Measurements from ENCODE around the gene FRMD5.

FRMD5 gene

GRCh38 chr15:43969802-43970375, 225.2 kb downstream of the FRMD5 start:
- no peak for DNase-seq (ENCODE audit: low read depth)

- no peak for DNase-seq (ENCODE audit: low read depth)
Measured at GRCh38 chr15:43968551-43968950, 226.5 kb downstream of the FRMD5 start.

GRCh38 chr15:43966646-43967045, 228.4 kb downstream of the FRMD5 start:
- no peak for DNase-seq (ENCODE audit: low read depth)

- DNase-seq (ENCODE audit: low read depth) = peak; percentile 60
Measured at GRCh38 chr15:43958861-43959330, 236.2 kb downstream of the FRMD5 start.

- DNase-seq (ENCODE audit: low read depth) = no peak
Measured at GRCh38 chr15:43957724-43958123, 237.3 kb downstream of the FRMD5 start.

- DNase-seq (ENCODE audit: low read depth) = no peak
Measured at GRCh38 chr15:43955140-43955539, 239.9 kb downstream of the FRMD5 start.

- no peak for DNase-seq (ENCODE audit: low read depth)
Measured at GRCh38 chr15:43954181-43954621, 240.9 kb downstream of the FRMD5 start.

GRCh38 chr15:43953402-43953801, 241.7 kb downstream of the FRMD5 start:
- no peak for DNase-seq (ENCODE audit: low read depth)

GRCh38 chr15:43950531-43950930, 244.5 kb downstream of the FRMD5 start:
- DNase-seq (ENCODE audit: low read depth) = no peak

- DNase-seq (ENCODE audit: low read depth) = no peak
Measured at GRCh38 chr15:43948691-43949325, 246.3 kb downstream of the FRMD5 start.

GRCh38 chr15:43943511-43943910, 251.6 kb downstream of the FRMD5 start:
- peak; percentile 56 for DNase-seq (ENCODE audit: low read depth)

GRCh38 chr15:43942194-43942593, 252.9 kb downstream of the FRMD5 start:
- no peak for DNase-seq (ENCODE audit: low read depth)

- DNase-seq (ENCODE audit: low read depth) = no peak
Measured at GRCh38 chr15:43941555-43941954, 253.5 kb downstream of the FRMD5 start.

- no peak for DNase-seq (ENCODE audit: low read depth)
Measured at GRCh38 chr15:43941071-43941470, 254.0 kb downstream of the FRMD5 start.

- no peak for DNase-seq (ENCODE audit: low read depth)
Measured at GRCh38 chr15:43939070-43939469, 256.0 kb downstream of the FRMD5 start.

GRCh38 chr15:43934480-43934879, 260.6 kb downstream of the FRMD5 start:
- no peak for DNase-seq (ENCODE audit: low read depth)

- no peak for DNase-seq (ENCODE audit: low read depth)
Measured at GRCh38 chr15:43932907-43933306, 262.2 kb downstream of the FRMD5 start.

GRCh38 chr15:43931790-43932435, 263.2 kb downstream of the FRMD5 start:
- no peak for DNase-seq (ENCODE audit: low read depth)

GRCh38 chr15:43931119-43931518, 264.0 kb downstream of the FRMD5 start:
- no peak for DNase-seq (ENCODE audit: low read depth)

GRCh38 chr15:43930556-43930955, 264.5 kb downstream of the FRMD5 start:
- no peak for DNase-seq (ENCODE audit: low read depth)

GRCh38 chr15:43930079-43930478, 265.0 kb downstream of the FRMD5 start:
- no peak for DNase-seq (ENCODE audit: low read depth)

GRCh38 chr15:43928152-43928551, 266.9 kb downstream of the FRMD5 start:
- DNase-seq (ENCODE audit: low read depth) = no peak

- DNase-seq (ENCODE audit: low read depth) = no peak
Measured at GRCh38 chr15:43927203-43927602, 267.9 kb downstream of the FRMD5 start.
